Measurements from ENCODE around the gene CAP1.

CAP1 gene

DNA sequence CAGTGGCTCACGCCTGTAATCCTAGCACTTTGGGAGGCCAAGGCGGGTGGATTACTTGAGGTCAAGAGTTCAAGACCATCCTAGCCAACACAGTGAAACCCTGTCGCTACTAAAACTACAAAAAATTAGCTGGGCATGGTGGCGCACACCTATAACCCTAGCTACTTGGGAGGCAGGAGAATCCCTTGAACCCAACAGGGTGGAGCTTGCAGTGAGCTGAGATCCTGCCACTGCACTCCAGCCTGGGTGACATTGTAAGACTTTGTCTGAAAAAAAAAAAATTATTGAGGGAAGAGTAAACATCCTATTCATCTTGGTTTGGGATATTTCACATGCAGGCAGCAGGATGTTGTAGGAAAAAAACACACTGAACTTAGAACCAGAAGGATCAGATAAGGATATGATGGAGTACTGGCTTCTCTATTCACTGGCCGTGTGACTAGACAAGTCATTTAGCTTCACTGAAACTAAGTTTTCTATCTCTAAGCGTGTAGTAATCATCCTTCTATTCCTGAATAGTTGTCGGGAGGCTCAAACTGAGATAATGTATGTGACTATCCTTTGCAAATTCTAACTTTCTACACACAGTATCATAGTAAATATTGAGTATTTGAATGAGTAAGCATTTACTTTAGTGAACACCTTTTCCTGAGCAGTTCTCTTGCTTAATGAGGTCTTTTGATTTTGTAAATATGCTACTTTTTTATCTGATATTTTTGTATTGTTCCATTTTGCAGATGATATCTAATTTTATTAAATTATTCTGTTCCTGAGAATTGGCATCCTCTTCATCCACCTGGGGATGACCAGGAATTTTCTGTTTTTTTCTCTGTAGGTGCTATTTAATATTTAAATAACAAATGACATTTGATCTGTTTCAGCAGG is 18.2 kb downstream of the CAP1 start:
- no peak for DNase-seq (ENCODE audit: low read depth)

DNA sequence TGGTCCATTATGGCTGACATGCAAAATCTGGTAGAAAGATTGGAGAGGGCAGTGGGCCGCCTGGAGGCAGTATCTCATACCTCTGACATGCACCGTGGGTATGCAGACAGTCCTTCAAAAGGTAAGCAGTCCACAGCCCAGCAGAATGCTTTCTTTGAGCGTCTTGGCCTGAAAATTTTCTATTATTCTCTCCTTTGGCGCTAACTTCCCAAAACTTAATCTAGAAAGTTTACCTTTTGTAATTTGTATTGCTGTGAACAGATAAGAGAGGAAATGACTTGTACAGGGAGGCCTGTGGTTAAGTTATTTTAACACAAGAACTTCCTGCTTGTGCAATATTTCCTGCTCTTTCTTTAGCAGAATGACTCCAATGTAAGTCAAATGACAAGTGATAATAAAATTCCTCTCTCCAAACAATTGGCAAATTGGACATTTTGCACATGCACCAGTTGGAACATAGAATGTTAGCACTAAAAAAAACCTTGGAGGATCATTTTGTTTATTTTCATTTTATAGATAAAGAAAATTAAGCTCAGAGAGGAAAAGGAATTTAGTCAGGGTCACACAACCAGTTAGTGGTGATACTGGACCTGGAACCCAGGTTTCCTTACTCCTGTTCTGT is 18.9 kb downstream of the CAP1 start:
- DNase-seq (ENCODE audit: low read depth) = no peak

- no peak for DNase-seq (ENCODE audit: low read depth)
These were observed 19.6 kb downstream of the CAP1 start for GRCh38 chr1:40059960-40060750.

DNA sequence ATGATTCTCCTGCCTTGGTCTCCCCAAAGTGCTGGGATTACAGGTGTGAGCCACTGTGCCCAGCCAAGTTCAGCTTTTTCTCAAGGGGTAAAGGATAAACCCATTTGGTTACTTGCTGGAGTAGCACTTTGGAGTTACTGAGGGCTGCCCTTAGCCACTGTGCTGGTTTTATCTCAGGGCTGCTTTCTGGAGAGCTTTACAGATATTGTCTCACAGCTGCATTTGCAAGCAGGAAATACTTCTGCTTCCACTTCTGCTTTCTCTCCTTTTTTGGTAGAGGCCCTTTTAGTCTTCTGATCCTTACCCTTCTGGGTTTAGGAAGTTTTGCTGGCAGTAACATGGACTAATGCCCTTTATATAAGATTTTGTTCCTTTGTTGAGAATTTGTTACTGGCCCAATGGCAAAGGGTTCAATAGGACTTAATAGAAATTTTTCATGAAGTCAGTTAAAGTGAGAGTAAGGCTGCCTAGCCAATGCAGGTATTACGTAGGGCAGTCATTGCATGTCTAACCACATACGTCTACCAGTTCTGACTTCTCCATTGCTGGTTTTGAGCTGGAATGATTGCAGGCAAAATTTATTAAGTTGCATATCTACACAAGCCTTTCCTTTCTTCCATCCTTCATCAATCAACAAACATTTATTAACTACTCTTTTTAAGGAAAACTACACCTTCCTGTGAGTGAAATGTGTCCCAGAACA is 24.4 kb downstream of the CAP1 start:
- DNase-seq (ENCODE audit: low read depth) = no peak

GRCh38 chr1:40067023-40067422 is 26.5 kb downstream of the CAP1 start:
- no peak for DNase-seq (ENCODE audit: low read depth)

DNA sequence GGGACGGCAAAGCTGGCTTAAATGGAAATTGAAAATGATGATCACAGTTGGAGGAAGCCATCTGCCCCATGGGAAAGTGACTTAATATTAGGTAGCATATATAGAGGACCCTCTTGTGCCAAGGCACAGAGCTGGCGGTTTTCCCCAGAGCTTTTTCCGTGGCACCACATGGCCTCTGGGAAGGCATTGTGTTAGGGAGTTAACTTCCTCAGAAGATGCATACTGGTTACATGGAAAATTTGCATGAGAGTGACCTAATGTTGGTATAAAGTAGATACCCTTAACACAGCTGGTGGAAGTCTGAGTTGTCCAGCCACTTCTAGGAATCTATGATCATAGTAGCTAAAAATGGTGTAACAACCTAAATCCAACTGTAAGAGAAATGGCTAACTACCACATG is 27.3 kb downstream of the CAP1 start:
- DNase-seq (ENCODE audit: low read depth) = no peak

DNA sequence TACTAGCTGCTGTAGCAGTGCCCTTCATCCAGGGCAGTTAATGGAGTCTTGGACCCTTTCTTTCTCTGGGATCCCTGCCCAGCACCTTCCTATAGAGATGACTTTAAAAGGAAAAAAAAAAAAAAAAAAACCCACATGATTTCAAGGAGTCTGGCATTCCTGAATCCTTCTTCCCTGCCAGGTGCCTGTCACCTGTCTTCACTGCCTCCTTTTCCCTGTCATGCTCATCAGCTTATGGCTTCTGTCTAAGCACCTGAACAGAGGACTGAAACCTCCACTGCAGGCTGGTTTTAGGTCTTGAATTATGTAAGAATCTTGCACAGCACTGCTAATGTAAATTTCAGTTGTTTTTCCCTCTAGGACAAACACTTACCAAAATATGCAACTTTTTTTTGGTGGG is 31.6 kb downstream of the CAP1 start:
- DNase-seq (ENCODE audit: low read depth) = no peak

- DNase-seq (ENCODE audit: low read depth) = no peak
These were observed 32.5 kb downstream of the CAP1 start for GRCh38 chr1:40073062-40073461.

GRCh38 chr1:40075266-40075665 is 34.7 kb downstream of the CAP1 start:
- DNase-seq (ENCODE audit: low read depth) = no peak

- no peak for DNase-seq (ENCODE audit: low read depth)
These were observed 36.4 kb downstream of the CAP1 start for GRCh38 chr1:40076895-40077312.

GRCh38 chr1:40078512-40079333 is 38.2 kb downstream of the CAP1 start:
- peak; percentile 25 for DNase-seq (ENCODE audit: low read depth)

DNA sequence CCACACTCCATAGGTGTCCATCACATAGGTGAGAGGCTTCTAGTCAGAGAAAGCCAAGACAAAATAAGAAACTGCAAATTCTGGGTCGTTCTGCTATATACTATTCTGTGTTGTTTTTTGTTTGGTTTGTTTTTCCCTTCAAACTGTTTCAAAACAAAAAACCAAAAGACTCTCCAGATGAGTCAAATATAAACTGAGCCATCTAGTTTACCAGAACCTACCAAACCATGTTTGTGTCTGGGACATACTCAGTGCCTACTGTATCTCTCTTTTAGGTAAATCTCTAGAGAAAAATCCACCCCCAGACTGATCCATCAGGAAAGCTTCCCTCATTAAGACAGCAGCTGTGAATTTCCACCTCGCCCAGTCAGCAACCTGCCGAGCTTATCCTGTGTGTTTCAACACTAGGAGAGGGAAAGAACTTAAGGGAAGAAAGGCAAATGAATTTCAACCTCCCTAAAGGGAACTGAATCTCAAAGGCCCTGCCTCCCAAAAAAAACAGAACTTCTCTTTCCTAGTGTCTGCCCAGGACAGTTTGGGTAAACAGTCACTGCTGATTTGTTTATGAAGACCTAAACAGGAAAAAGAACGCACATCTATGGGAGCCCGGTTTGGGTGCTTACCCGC is 39.4 kb downstream of the CAP1 start:
- no peak for DNase-seq (ENCODE audit: low read depth)

DNA sequence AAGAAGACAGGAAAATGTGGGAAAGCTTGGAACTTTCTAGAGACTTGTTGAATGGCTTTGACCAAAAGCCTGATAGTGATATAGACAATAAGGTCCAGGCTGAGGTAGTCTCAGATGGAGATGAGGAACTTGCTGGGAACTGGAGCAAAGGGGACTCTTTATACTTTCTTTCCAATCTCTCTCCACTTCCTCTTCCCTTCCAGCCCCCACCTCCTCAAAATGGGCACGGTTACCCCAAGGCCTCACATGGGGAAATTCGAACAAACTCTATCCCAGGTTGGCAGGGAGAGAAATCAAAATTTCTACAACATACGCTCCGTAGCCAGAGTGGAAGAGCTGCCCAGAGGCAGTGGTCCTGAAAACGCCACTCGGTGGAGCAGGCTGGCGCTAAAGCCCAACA is 41.3 kb downstream of the CAP1 start:
- DNase-seq (ENCODE audit: low read depth) = no peak

- DNase-seq (ENCODE audit: low read depth) = peak; percentile 16
These were observed 44.2 kb downstream of the CAP1 start for GRCh38 chr1:40084750-40085149.

DNA sequence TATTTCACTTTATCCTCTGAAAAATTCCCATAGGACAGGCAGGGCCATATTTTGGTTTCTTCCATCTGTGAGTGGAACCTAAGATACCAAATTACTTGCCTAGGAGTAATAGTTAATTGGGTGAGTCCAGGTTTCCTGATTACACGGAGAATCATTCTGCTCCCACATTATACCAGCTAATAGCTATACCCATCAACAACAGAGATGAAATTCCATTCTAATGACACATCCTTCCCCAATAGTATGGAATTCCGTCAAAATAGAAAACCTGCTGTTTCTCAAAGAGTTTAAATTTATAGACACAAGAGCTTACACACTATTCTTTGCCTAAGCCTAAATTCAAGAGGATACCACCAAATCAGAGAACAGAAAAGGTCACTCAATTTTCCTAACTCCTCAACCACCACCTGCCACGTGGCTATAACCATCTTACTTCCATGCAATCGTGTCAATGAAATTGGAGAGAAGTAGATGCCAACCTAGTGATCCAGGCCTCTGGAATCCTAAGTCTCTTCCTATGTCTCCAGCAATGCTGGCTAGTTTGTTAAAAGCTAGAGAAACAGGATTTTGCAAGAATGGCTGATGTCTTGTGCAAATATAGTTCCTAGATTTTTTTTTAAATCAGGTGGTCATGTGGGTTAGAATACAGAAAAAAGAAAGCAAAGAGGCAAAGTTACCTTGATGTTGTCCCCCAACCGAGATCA is 50.3 kb downstream of the CAP1 start:
- DNase-seq (ENCODE audit: low read depth) = no peak

DNA sequence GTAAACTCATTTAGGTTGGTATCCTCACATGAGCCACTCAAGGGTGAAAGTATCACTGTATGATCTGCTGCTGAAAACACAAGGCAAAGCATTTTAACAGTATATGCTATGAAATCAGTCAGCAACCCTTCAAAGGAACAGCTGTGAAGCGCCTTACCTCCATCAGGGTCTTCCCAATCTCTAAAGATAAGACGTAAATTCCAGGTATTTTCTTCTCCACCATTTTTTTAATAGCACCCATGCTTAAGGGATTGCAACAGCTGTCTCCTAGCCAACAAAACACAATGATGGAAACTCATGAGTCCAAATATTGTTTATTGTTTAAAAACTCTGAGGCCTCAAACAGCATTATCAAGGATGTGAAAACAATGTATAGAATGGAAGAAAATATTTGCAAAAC is 51.7 kb downstream of the CAP1 start:
- DNase-seq (ENCODE audit: low read depth) = no peak

DNA sequence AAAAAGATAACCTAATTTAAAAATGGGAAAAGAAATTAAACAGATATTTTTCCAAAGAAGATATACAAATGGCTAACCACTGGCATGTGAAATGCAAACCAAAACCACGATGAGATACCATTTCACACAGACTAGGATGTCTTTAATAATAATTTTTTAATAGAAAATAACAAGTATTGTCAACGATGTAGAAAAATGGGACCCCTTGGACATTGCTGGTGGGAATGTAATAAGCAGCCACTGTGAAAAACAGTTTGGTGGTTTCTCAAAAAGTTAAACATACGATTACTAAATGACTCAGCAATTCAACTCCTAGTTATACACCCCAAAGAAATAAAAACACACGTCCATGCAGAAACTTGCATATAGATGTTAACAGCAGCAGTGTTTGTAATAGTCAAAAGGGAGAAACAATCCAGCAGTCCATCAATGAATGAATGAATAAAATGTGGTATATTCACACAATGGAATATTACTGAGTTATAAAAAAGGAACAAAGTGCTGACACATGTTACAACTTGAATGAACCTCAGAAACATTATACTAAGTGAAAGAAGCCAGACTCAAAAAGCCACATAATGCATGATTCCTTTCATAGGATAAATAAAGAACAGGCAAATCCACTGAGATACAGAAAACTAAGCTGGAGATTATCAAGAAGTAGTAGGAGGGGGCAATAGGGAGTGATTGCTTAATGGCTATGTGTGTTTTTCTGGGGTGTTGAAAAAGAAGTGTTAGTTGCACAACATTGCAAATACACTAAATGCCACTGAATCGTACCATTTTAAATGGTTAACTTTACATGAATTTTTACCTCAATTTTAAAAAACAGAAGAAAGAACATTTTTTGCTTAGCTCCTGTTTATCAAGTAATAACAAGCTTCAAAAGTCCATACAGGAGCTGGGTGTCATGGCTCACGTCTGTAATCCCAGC is 52.4 kb downstream of the CAP1 start:
- no peak for DNase-seq (ENCODE audit: low read depth)

DNA sequence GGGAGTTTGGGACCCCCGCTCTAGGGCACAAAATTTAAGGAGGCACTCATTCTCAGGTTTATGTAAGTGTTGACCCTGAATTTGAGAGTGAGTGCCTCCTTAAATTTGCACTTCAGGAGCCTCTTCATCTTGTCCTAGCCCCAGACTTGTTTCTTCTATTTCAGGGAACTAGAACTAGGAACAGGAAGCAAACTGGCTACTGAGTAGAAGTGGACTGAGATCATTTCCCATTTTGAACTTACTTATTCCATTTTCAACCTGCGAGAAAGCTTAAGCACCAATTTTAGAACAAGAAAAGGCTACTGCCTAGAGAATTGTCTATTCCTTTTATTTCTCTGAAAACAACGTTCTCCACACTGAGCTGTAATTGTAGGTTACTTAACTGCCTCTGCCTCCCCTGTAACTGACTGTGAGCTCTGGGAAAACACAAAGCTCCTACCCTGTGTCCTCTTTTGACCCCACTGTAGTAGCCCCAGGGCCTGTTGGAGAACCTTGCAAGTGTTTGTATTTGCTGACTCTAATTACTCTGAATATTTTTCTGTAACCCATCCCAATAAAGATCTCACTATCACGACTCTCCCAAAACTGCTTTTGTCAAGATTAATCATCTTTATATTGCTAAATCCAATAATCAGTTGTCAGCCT is 54.1 kb downstream of the CAP1 start:
- DNase-seq (ENCODE audit: low read depth) = no peak

GRCh38 chr1:40095806-40096205 is 55.3 kb downstream of the CAP1 start:
- DNase-seq (ENCODE audit: low read depth) = no peak
